ENCODE results near the gene ZC3H10.

- TF ChIP-seq CTCF (conservative IDR thresholded peaks at IDR 0.05; ENCODE audit: low read length) (no peak), EZH2phosphoT487 (IDR thresholded peaks at IDR 0.05; ENCODE audit: borderline replicate concordance, low read depth, low read length) (no peak)
Measured at GRCh38 chr12:56082382-56082781, 35.7 kb upstream of the ZC3H10 start.

Data from OCI-LY7 (cell line).